ENCODE measurements around the gene VCL. TPM values are rescaled to one million over a fixed set of nuclear protein-coding genes. Genes with fewer than 3 reads are reported as not detected.

Gene VCL
- total RNA-seq, 1 experiment from 2014 or later: 291 TPM

GRCh38 chr10:74047871-74048270 lies 50.0 kb downstream of the VCL start:
- Histone ChIP-seq H3K4ac (ENCODE audit: low read depth, low read length) (no peak overlapping the region), H3K56ac (ENCODE audit: insufficient read length, low read depth, low read length) (no peak overlapping the region), H4K8ac (replicated peaks; ENCODE audit: insufficient read length, low read depth, low read length) (no peak overlapping the region), H3K27me3 (ENCODE audit: insufficient read depth, low read length) (no peaks in the 10 kb centered on the region), H3K27ac (ENCODE audit: insufficient read length, low read depth, low read length) (no peak overlapping the region), H3K79me1 (ENCODE audit: insufficient read depth, low read depth, low read length, poor library complexity, severe bottlenecking) (no peaks in the 10 kb centered on the region), H3K23me2 (ENCODE audit: insufficient read length, low read depth, low read length, poor library complexity, severe bottlenecking) (no peaks in the 10 kb centered on the region), H2BK12ac (ENCODE audit: insufficient read length, low read depth, low read length) (no peak overlapping the region), H3K9me3 (ENCODE audit: control insufficient read depth, low read depth, low read length) (no peaks in the 10 kb centered on the region), H2BK5ac (ENCODE audit: insufficient read length, low read length) (no peak overlapping the region), H3K18ac (ENCODE audit: insufficient read length, low read depth, low read length) (no peak overlapping the region), H3K14ac (ENCODE audit: insufficient read depth, low read length) (no peak overlapping the region), H3K4me2 (ENCODE audit: insufficient read depth, insufficient read length, low read length) (no peak overlapping the region), H2BK120ac (ENCODE audit: low read depth, low read length, poor library complexity, severe bottlenecking) (no peak overlapping the region), H3K79me2 (ENCODE audit: insufficient read depth, low read length) (peaks cover 15% of the 10 kb centered on the region; the same call in 1 of the 2 replicates), H3T11ph (ENCODE audit: low read length) (no peak overlapping the region), H2BK15ac (ENCODE audit: low read depth, low read length) (no peak overlapping the region), H2AK5ac (ENCODE audit: insufficient read length, low read length) (no peak overlapping the region), H3K9ac (ENCODE audit: extremely low read depth, insufficient read length, low read length) (no peak overlapping the region), H4K5ac (ENCODE audit: insufficient read length, low read depth, low read length) (no peak overlapping the region), H3K4me1 (ENCODE audit: insufficient read depth, low read length) (no peaks in the 10 kb centered on the region; the same call in 1 of the 2 replicates), H2AFZ (ENCODE audit: low read length) (no peak overlapping the region), H2BK20ac (ENCODE audit: low read depth, low read length, poor library complexity, severe bottlenecking) (no peak overlapping the region), H4K20me1 (ENCODE audit: control insufficient read depth, insufficient read depth, insufficient read length) (no peaks in the 10 kb centered on the region), H3K23ac (ENCODE audit: insufficient read length, low read depth, low read length) (no peak overlapping the region), H4K91ac (ENCODE audit: insufficient read length, low read depth, low read length) (no peak overlapping the region)
- DNase-seq: no peak
- H3K9me3 Mint-ChIP-seq: no peaks in the 10 kb centered on the region
- H3K4me3 Mint-ChIP-seq: no peak overlapping the region
- H3K27ac Mint-ChIP-seq: 0 out of 7 replicates have a peak overlapping the region, but pooled peaks of 1 of the 3 experiments have one; percentile 65
- no CpG with 5 or more reads among the region's 3 CpGs for WGBS (ENCODE audit: extremely low coverage, insufficient read length, low lambda C conversion rate)
- TF ChIP-seq CTCF (conservative IDR thresholded peaks at IDR 0.05): no peak
- peaks cover 5 to 11% of the 10 kb centered on the region in 2 experiments; a peak in 3 of 4 replicates for H3K4me1 Mint-ChIP-seq
- H3K36me3 Mint-ChIP-seq (ENCODE audit: insufficient read depth in 1 of 3, low read depth in 3 of 3): peaks cover 17 to 37% (median 32%) of the 10 kb centered on the region in 3 experiments; a peak in 6 of 7 replicates
- H3K27me3 Mint-ChIP-seq (ENCODE audit: low read depth): no peaks in the 10 kb centered on the region

Measured in H9 (cell line).